Mesenchymal stem cell (in vitro differentiated cells and primary cell): ENCODE data around the gene MACROD2.

Source experiments
- DNase-seq: peaks from one replicate; pipeline ENCODE4 v3.0.0-alpha.2; 2013
- H2AFZ ChIP-seq: one replicate; pipeline ENCODE4 v1.6.1; 2013; ENCODE audit warnings: low read depth, mild to moderate bottlenecking, control low read depth, inconsistent platforms, low read length, moderate library complexity
- H2AK5ac ChIP-seq: 2 replicates; pipeline ENCODE4 v1.6.1; 2013; ENCODE audit warnings: low read length, moderate library complexity, mild to moderate bottlenecking, inconsistent platforms; ENCODE audit not compliant: severe bottlenecking
- H2BK120ac ChIP-seq: one replicate; pipeline ENCODE4 v1.6.1; 2013; ENCODE audit warnings: low read depth, mild to moderate bottlenecking, inconsistent platforms, low read length, moderate library complexity
- H2BK12ac ChIP-seq, 2 experiments: one replicate each; pipeline ENCODE4 v1.6.1; 2013; ENCODE audit warnings: inconsistent platforms in 2 of 2, low read length in 2 of 2, mild to moderate bottlenecking in 2 of 2, moderate library complexity in 2 of 2, control low read depth in 1 of 2
- H2BK15ac ChIP-seq: one replicate; pipeline ENCODE4 v1.6.1; 2013; ENCODE audit warnings: mild to moderate bottlenecking, low read depth, inconsistent platforms; ENCODE audit not compliant: poor library complexity, severe bottlenecking
- H2BK5ac ChIP-seq: 2 replicates; pipeline ENCODE4 v1.6.1; 2013; ENCODE audit warnings: low read depth, mild to moderate bottlenecking, low read length, control low read depth, inconsistent platforms; ENCODE audit not compliant: poor library complexity, severe bottlenecking
- H3K14ac ChIP-seq, 2 experiments: one replicate each; pipeline ENCODE4 v1.6.1; 2013; ENCODE audit warnings: inconsistent platforms in 2 of 2, low read length in 2 of 2, control low read depth in 1 of 2, mild to moderate bottlenecking in 1 of 2, moderate library complexity in 1 of 2
- H3K18ac ChIP-seq, 2 experiments: one replicate each; pipeline ENCODE4 v1.6.1; 2013; ENCODE audit warnings: inconsistent platforms in 2 of 2, low read length in 2 of 2, control low read depth in 1 of 2, low read depth in 1 of 2, mild to moderate bottlenecking in 1 of 2
- H3K23ac ChIP-seq, 2 experiments: one replicate each; pipeline ENCODE4 v1.6.1; 2013; ENCODE audit warnings: inconsistent platforms in 2 of 2, low read length in 2 of 2, mild to moderate bottlenecking in 2 of 2, moderate library complexity in 2 of 2, control low read depth in 1 of 2
- H3K27ac ChIP-seq: 2 replicates; pipeline ENCODE4 v1.5.1; 2013; ENCODE audit warnings: mild to moderate bottlenecking, moderate library complexity, low read length, control low read depth, inconsistent platforms; ENCODE audit not compliant: poor library complexity, severe bottlenecking
- H3K27me3 ChIP-seq, 2 experiments: 2 replicates each; pipeline versions ENCODE4 v1.6.1 to v1.7.0; 2013; ENCODE audit warnings: low read length in 2 of 2, mild to moderate bottlenecking in 2 of 2, moderate library complexity in 2 of 2, control low read depth in 1 of 2, inconsistent platforms in 1 of 2; ENCODE audit not compliant: control insufficient read depth in 1 of 2, insufficient read depth in 1 of 2
- H3K36me3 ChIP-seq, 2 experiments: 2 replicates each; pipeline versions ENCODE4 v1.6.1 to v1.7.0; 2013; ENCODE audit warnings: low read length in 2 of 2, control low read depth in 1 of 2, inconsistent platforms in 1 of 2, low read depth in 1 of 2, mild to moderate bottlenecking in 1 of 2; ENCODE audit not compliant: insufficient read depth in 2 of 2, control insufficient read depth in 1 of 2
- H3K4ac ChIP-seq, 2 experiments: one replicate each; pipeline ENCODE4 v1.6.1; 2013; ENCODE audit warnings: inconsistent platforms in 2 of 2, low read length in 2 of 2, mild to moderate bottlenecking in 2 of 2, moderate library complexity in 2 of 2, control low read depth in 1 of 2, low read depth in 1 of 2
- H3K4me1 ChIP-seq: 2 replicates; pipeline ENCODE4 v1.6.1; 2013; ENCODE audit warnings: low read depth, low read length, control low read depth; ENCODE audit not compliant: control insufficient read depth, insufficient read depth
- H3K4me2 ChIP-seq: 2 replicates; pipeline ENCODE4 v1.6.1; 2013; ENCODE audit warnings: low read length, mild to moderate bottlenecking, inconsistent platforms; ENCODE audit not compliant: poor library complexity, severe bottlenecking
- H3K4me3 ChIP-seq, 2 experiments: 2 replicates each; pipeline versions ENCODE4 v1.5.1 to v1.7.0; 2013; ENCODE audit warnings: low read length in 2 of 2, mild to moderate bottlenecking in 2 of 2, control low read depth in 1 of 2, low read depth in 1 of 2; ENCODE audit not compliant: insufficient read depth in 1 of 2
- H3K79me1 ChIP-seq: replicated peaks from 2 replicates; pipeline ENCODE4 v1.6.1; 2013; ENCODE audit warnings: mild to moderate bottlenecking, control low read depth, low read length, inconsistent platforms; ENCODE audit not compliant: poor library complexity, severe bottlenecking
- H3K9ac ChIP-seq: 2 replicates; pipeline ENCODE4 v1.7.0; 2013; ENCODE audit warnings: mild to moderate bottlenecking, low read length, moderate library complexity
- H3K9me3 ChIP-seq: 2 replicates; pipeline ENCODE4 v1.7.0; 2013; ENCODE audit warnings: mild to moderate bottlenecking, low read length; ENCODE audit not compliant: control insufficient read depth
- H4K8ac ChIP-seq: one replicate; pipeline ENCODE4 v1.6.1; 2013; ENCODE audit warnings: inconsistent platforms, mild to moderate bottlenecking, low read length, moderate library complexity
- H4K91ac ChIP-seq: one replicate; pipeline ENCODE4 v1.6.1; 2013; ENCODE audit warnings: mild to moderate bottlenecking, low read length, inconsistent platforms
- WGBS: methylation state at CpG from one replicate; pipeline ENCODE4 v1.1.7; 2013; ENCODE audit warnings: mixed read lengths; 5-methylcytosine and 5-hydroxymethylcytosine counted together

The MACROD2 gene

DNA sequence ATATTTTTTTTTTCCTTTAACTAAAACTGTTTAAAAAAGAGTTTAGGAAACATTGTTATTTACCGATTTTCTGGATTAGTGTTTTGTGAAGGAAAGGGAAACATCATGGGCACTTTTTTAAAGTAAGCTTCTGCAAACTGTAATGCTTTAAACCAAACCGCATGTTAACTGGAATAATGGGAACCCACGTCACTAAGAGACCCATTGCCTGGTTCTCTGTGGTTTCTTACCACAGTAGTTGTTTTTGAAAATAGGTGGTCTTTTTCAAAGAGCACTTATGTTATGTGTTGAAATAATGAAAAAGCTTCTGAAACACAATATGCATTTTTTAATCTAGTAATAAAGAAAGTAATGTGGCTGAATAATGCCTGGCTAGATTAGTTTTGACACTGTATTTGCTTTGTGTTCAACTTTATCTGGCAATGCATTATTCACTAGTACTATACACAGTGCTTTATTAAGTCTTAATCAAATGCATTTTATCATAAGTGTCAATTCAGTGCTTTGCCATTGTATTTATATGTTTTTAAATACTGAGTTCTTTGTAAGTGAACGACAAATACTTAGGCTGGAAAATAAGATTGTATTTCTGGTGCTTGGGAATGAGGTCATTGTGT, 1096.2 kb downstream of the MACROD2 start:
- Histone ChIP-seq H3K18ac (no peak overlapping the region), H3K36me3 (no peaks in the 10 kb centered on the region), H3K9me3 (no peaks in the 10 kb centered on the region), H3K4me3 (no peak overlapping the region), H4K91ac (no peak overlapping the region), H2BK5ac (no peak overlapping the region), H3K27ac (no peak overlapping the region), H4K8ac (no peak overlapping the region), H3K79me1 (no peaks in the 10 kb centered on the region), H2BK120ac (no peak overlapping the region), H3K4ac (no peak overlapping the region), H2BK15ac (no peak overlapping the region), H2AFZ (no peak overlapping the region), H3K14ac (no peak overlapping the region), H2AK5ac (no peak overlapping the region), H3K9ac (no peak overlapping the region), H3K4me1 (no peaks in the 10 kb centered on the region), H2BK12ac (no peak overlapping the region), H3K23ac (no peak overlapping the region), H3K27me3 (no peaks in the 10 kb centered on the region), H3K4me2 (no peak overlapping the region)
- no peak for DNase-seq
- WGBS = 97% methylated on average over 4 of the region's 4 CpGs

DNA sequence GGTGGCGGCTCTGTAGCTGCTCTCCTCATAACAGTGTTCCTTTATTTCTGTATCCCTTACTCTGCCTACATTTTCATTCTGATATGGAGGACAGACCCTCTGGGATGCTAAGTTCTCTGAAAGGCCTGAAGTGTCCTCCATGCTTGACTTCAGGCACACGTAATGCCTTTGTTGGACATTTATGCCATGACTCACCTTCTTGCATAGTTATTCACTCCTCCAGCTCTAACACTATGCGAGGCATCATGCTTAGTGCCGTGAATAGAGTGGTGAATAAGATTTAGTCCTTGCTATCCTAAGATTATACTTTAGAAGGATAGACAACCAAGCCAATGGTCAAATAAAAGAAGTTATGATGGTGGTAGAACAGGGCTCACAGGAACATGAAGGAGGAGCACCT, 1103.0 kb downstream of the MACROD2 start:
- H2AK5ac ChIP-seq = no peak overlapping the region
- no peaks in the 10 kb centered on the region for H3K27me3 ChIP-seq
- H3K9ac ChIP-seq = no peak overlapping the region
- H3K14ac ChIP-seq = no peak overlapping the region
- no peak overlapping the region for H2BK120ac ChIP-seq
- no peaks in the 10 kb centered on the region for H3K79me1 ChIP-seq
- H3K4me1 ChIP-seq = no peaks in the 10 kb centered on the region
- H3K27ac ChIP-seq = no peak overlapping the region
- H3K36me3 ChIP-seq = no peaks in the 10 kb centered on the region
- no peak overlapping the region for H2AFZ ChIP-seq
- no peak overlapping the region for H2BK12ac ChIP-seq
- 87% methylated on average over 3 of the region's 4 CpGs for WGBS
- H3K18ac ChIP-seq = no peak overlapping the region
- H3K4me3 ChIP-seq = no peak overlapping the region
- no peak overlapping the region for H4K91ac ChIP-seq
- no peak overlapping the region for H4K8ac ChIP-seq
- DNase-seq = no peak
- H2BK5ac ChIP-seq = no peak overlapping the region
- H3K4me2 ChIP-seq = no peak overlapping the region
- H2BK15ac ChIP-seq = no peak overlapping the region
- no peak overlapping the region for H3K23ac ChIP-seq
- H3K4ac ChIP-seq = no peak overlapping the region
- H3K9me3 ChIP-seq = no peaks in the 10 kb centered on the region

DNA sequence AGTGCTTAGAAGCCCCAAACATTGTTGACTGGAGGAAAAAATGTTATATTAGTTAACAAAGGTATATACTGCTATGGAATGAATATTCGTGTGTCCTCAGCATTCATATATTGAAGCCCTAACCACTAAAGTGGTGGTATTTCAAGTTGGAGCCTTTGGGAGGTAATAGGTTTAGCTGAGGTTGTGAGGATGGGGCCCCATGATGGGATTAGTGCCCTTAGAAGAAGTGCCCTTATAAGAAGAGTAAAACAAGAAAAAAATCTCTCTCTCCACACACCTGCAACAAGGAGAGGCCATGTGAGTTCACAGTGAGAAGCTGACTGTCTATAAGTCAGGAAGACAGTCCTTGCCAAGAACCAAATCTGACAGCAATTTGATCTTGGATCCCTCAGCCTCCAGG, 1103.8 kb downstream of the MACROD2 start:
- H3K23ac ChIP-seq = no peak overlapping the region
- no peak overlapping the region for H4K91ac ChIP-seq
- H2BK5ac ChIP-seq = no peak overlapping the region
- H2AFZ ChIP-seq = no peak overlapping the region
- H2BK120ac ChIP-seq = no peak overlapping the region
- H3K36me3 ChIP-seq = no peaks in the 10 kb centered on the region
- H3K4me2 ChIP-seq = no peak overlapping the region
- no peak for DNase-seq
- no peak overlapping the region for H3K9ac ChIP-seq
- no peak overlapping the region for H3K4me3 ChIP-seq
- no peak overlapping the region for H3K27ac ChIP-seq
- H2BK12ac ChIP-seq = no peak overlapping the region
- H3K79me1 ChIP-seq = no peaks in the 10 kb centered on the region
- no peaks in the 10 kb centered on the region for H3K4me1 ChIP-seq
- WGBS = 80% methylated on average over 1 of the region's 1 CpG
- H3K27me3 ChIP-seq = no peaks in the 10 kb centered on the region
- no peak overlapping the region for H3K4ac ChIP-seq
- no peak overlapping the region for H2AK5ac ChIP-seq
- no peak overlapping the region for H3K18ac ChIP-seq
- no peak overlapping the region for H4K8ac ChIP-seq
- no peak overlapping the region for H2BK15ac ChIP-seq
- no peaks in the 10 kb centered on the region for H3K9me3 ChIP-seq
- H3K14ac ChIP-seq = no peak overlapping the region

DNA sequence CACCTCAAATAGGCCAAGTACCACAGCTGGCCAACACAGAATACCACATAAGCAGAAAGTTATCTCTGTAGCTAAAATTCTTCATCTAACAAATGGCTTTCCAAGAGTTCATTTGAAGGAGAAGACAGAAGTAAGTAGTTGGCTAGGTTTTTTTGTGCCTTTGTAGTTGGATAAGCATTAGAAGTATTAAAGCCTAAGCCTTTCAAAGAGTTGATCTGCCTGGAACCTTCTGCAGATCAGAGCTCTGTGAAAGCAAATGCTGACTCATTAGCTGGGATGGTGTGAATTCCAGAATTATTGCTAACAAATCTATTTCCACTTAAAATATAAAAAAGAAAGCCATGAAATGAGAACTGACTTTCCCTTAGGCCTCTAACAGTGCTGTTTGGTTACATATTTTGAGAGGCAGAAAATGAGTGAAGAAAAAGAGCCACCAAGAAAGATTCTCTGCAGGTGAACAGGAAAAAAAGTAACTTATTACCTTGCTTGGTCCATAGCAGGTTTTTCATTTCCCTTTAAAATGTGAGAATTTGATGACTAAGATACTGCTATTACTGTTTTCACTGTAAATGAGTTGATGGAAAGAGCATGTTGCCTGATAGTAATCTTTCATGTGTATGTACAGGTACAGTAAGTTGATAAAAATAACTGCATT, 1105.3 kb downstream of the MACROD2 start:
- Histone ChIP-seq H3K9ac (no peak overlapping the region), H2BK15ac (no peak overlapping the region), H3K4me2 (no peak overlapping the region), H2BK12ac (no peak overlapping the region), H3K79me1 (no peaks in the 10 kb centered on the region), H2BK120ac (no peak overlapping the region), H3K4me3 (no peak overlapping the region), H4K8ac (no peak overlapping the region), H3K23ac (no peak overlapping the region), H2BK5ac (no peak overlapping the region), H3K14ac (no peak overlapping the region), H2AFZ (no peak overlapping the region), H3K18ac (no peak overlapping the region), H4K91ac (no peak overlapping the region), H3K4me1 (no peaks in the 10 kb centered on the region), H3K27me3 (no peaks in the 10 kb centered on the region), H3K36me3 (no peaks in the 10 kb centered on the region), H3K9me3 (no peaks in the 10 kb centered on the region), H3K4ac (no peak overlapping the region), H3K27ac (peak overlapping the region; percentile 24), H2AK5ac (no peak overlapping the region)
- no peak for DNase-seq
